ENCODE data around the gene PGC. TPM values are rescaled to one million over a fixed set of nuclear protein-coding genes. Genes with fewer than 3 reads are reported as not detected.

PGC gene
- total and polyA plus RNA-seq, 2 donors (not counting 1 experiment from before 2014, with no cell fraction given) = not detected

- Histone ChIP-seq H3K27ac (ENCODE audit: low read length in 2 of 2) (peak overlapping the region; percentile 66 to 78), H3K9ac (ENCODE audit: low read length) (peak overlapping the region; percentile 40), H4K20me1 (ENCODE audit: control insufficient read depth, insufficient read depth, low read length, poor library complexity, severe bottlenecking) (peaks cover 84% of the 10 kb centered on the region), H3K4me3 (ENCODE audit: control extremely low read depth in 1 of 5, extremely low read depth in 1 of 5, insufficient read depth in 1 of 5, low read depth in 2 of 5, low read length in 4 of 5) (no peak overlapping the region), H3K36me3 (replicated peaks in 1 of 2; ENCODE audit: control extremely low read depth in 1 of 2, control insufficient read depth in 1 of 2, extremely low read depth in 1 of 2, insufficient read depth in 2 of 2, low read length in 1 of 2) (peaks cover 8 to 45% of the 10 kb centered on the region in 2 experiments), H3K9me3 (ENCODE audit: control extremely low read depth in 1 of 3, control insufficient read depth in 2 of 3, insufficient read depth in 1 of 3, low read length in 2 of 3) (no peaks in the 10 kb centered on the region), H3K4me2 (replicated peaks; ENCODE audit: low read depth, low read length, poor library complexity, severe bottlenecking) (peak overlapping the region; percentile 58), H2AFZ (ENCODE audit: insufficient read depth, low read depth, low read length, poor library complexity, severe bottlenecking) (no peak overlapping the region), H3K27me3 (replicated peaks in 1 of 4; ENCODE audit: control extremely low read depth in 1 of 4, control insufficient read depth in 3 of 4, insufficient read depth in 4 of 4, low read length in 3 of 4) (no peaks in the 10 kb centered on the region), H3K79me2 (ENCODE audit: control insufficient read depth, insufficient read depth, low read length) (peaks cover 100% of the 10 kb centered on the region), H3K4me1 (ENCODE audit: control insufficient read depth in 2 of 2, insufficient read depth in 2 of 2, low read length in 2 of 2) (peaks cover 90 to 100% of the 10 kb centered on the region in 2 donors)
- Mint-ChIP-seq H3K27me3 (no peaks in the 10 kb centered on the region), H3K4me3 (peak overlapping the region; percentile 68), H3K4me1 (peaks cover 94% of the 10 kb centered on the region), H3K9me3 (ENCODE audit: insufficient read depth) (no peaks in the 10 kb centered on the region), H3K27ac (peak overlapping the region; percentile 85)
- ChIA-PET POLR2A (interaction anchor here (1.3 to 8.6 kb wide), 5 partner anchors 7 to 21 kb away, joined by 3 to 108 read pairs (median 9); partner anchors contain the start of gene TFEB), CTCF (interaction anchor here (0.5 to 7.7 kb wide), 10 partner anchors 9 to 114 kb away, joined by 3 to 145 read pairs (median 5); partner anchors contain the start of gene TFEB)
- TF ChIP-seq EZH2 (IDR thresholded peaks at IDR 0.05; ENCODE audit: borderline replicate concordance, insufficient read depth, low read depth, low read length, poor library complexity, severe bottlenecking) (no peak), CTCF (IDR thresholded peaks at IDR 0.05) (no peak)
- intact Hi-C loops (cut with micrococcal nuclease) = loop anchor here (1.0 kb wide), 1 partner anchor 10 kb away; no protein-coding TSS in a partner anchor
- DNase-seq (peak; percentile 47), ATAC-seq (ENCODE audit: low read depth) (no peak)
- 21% methylated on average over 5 of the region's 11 CpGs for WGBS (ENCODE audit: insufficient coverage)
Observed at GRCh38 chr6:41716516-41717391, 30.4 kb downstream of the PGC start.
